Right ventricle myocardium inferior (tissue), 1 donor: ENCODE measurements around the gene COBLL1. TPM values are rescaled to one million over a fixed set of nuclear protein-coding genes. Genes with fewer than 3 reads are reported as not detected.
A peak's percentile ranks its signal among the peaks of the same experiment; 100 is the strongest.
"Not testable (repeated sequence)": the region's sequence is repeated elsewhere in the genome, so short reads cannot be mapped to it uniquely, and the experiment has no call there.

Experiments used
- ATAC-seq: fragments of 200-7000 bp; cut with Tn5 transposase; one replicate; pipeline ENCODE4 v1.9.1; 2020; ENCODE audit warnings: mild to moderate bottlenecking, moderate library complexity
- DNase-seq: peaks from one replicate; pipeline ENCODE4 v3.0.0; 2021; ENCODE audit errors: missing footprints
- intact Hi-C: fragments of 100-400 bp; cut with DNase I; formaldehyde crosslinking; loops from one replicate; pipeline ENCODE4 v1.11.0; 2022
- total RNA-seq: library from RNA; stranded (reverse); fragmentation: NEBNext Ultra II Directional; extraction: Animal tissue kit (Norgen Biotek cat#: 25700); gene quantifications from one replicate; pipeline ENCODE4 v1.2.1, GENCODE V29; 2021
- donor health status: DM: no; HTN: yes; CAD: no; lungs with severe emphysema.

Gene COBLL1
- total RNA-seq, 1 donor from 2014 or later, result 15.2 TPM

DNA sequence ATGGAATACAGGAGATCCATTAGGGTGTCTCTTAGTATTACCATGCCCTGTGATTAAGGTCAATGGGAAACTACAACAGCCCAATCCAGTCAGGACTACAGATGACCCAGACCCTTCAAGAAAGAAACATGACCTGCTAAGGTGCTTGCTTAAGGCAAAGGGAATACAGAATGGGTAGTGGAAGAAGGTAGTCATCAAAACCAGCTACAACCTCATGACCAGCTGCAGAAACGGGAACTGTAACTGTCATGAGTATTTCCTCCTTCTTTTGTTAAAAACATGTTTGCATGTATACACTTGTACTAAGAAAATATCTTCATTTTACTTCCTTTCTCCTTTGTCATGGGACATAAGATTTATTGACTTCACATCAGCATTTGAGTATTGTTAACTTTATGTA, 24.8 kb upstream of the COBLL1 start:
- intact Hi-C loops, result not testable (repeated sequence)

DNA sequence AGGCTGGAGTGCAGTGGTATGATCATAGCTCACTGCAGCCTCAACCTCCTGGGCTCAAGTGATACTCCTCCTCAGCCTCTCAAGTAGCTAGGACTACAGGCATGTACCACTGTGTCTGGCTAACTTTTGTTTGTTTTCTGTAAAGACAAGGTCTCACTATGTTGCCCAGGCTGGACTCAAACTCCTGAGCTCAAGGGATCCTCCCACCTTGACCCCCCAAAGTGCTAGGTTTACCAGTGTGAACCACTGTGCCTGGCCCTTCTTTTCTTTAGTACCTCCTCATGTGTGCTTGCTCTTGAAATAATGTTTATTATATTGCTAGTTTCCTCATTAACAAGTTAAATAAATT, 19.0 kb upstream of the COBLL1 start:
- DNase-seq (no peak), ATAC-seq (no peak)
- intact Hi-C loops, result no loop called here

More for the DNA sequence above, 24.8 kb upstream of the COBLL1 start:
- not testable (repeated sequence) for DNase-seq, ATAC-seq

DNA sequence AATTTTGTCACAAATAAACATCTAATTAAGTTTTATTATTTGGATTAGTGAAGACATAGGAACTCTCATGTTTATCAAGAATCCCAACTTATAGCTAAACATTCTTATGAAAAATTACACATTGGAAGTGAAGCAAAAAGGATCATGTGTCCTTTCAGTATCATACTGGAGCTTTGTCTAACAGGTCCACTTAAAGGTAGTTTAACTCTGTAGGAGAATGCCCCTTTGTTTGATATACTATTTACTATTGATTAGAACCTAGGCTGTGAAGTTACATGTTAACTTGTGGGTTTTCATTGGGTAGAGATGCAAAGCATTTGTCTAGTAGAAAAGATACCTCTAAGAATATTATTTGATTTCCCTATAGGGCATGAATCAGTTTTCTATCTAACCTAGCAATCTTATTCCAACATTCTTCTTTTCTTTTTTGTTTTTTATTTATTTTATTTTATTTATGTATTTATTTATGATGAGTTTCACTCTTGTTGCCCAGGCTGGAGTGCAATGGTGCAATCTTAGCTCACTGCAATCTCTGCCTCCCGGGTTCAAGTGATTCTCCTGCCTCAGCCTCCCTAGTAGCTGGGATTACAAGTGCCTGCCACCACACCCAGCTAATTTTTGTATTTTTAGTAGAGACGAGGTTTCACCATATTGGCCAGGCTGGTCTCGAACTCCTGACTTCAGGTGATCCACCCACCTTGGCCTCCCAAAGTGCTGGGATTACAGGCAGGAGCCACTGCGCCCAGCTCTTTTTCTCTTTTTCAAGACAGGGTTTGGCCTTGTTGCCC, 18.5 kb upstream of the COBLL1 start:
- DNase-seq, intact Hi-C loops, ATAC-seq: not testable (repeated sequence)

DNA sequence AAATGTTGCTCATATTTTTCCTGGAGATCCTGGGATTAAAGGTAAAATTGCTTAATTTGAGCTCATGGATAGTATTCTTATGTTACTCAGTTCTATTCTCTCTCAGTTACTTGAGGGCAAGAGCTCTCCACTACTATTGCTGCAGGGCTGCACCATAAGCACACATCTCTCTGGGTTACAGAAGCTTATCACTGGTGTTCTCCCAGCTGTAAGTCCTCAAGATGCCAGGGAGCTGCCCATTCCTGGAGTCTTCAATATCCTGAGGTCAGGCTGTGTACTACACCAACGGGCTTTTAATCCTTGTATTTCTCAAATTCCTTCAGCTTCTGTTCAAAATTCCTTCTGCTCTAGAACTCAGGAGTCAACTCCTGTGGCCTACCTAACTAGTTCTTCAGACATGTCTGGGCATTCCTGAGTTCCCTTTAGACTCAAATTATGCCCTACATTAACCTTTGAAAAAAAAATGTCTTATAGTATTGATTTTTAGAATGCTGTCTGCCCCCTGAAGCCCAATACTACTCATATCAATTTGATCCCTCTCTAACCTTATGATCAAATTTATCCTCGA, 17.7 kb upstream of the COBLL1 start:
- intact Hi-C loops, result no loop called here
- DNase-seq (no peak), ATAC-seq (no peak)

DNA sequence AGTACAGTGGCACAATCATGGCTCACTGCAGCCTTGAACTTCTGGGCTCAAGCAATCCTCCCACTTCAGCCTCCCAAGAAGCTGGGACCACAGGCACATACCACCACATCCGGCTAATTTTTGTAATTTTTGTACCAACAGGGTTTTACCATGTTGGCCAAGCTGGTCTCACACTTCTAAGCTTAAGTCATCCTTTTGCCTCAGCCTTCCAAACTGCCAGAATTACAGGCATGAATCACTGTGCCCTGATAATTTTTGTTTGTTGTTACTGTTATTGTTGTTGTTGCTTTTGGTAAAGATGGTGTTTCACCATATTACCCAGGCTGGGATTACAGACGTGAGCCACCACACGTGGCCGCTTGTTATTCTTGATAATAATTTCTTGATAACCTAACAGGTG, 10.5 kb upstream of the COBLL1 start:
- DNase-seq, result no peak
- intact Hi-C loops, result no loop called here
- ATAC-seq, result no peak

DNA sequence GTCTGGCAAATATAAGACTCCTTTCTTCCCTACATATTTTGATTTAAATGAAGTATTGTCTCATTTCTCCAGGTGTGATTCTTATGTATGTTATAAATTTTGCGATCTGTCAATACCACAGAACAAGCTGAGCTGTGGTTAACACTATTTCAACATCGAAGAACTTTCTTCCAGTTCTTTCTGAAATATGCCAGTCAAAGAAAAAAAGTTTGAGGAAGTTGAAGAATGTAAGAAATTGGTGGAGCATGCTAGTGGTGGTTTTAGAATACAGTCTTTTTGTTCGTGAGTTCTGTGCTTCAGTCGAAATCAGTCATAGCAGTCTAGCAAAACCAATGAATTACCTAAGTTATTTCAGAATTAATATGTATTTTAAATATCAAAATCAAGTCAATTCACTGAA, 8.6 kb upstream of the COBLL1 start:
- ATAC-seq (no peak), DNase-seq (no peak)
- intact Hi-C loops, result no loop called here

DNA sequence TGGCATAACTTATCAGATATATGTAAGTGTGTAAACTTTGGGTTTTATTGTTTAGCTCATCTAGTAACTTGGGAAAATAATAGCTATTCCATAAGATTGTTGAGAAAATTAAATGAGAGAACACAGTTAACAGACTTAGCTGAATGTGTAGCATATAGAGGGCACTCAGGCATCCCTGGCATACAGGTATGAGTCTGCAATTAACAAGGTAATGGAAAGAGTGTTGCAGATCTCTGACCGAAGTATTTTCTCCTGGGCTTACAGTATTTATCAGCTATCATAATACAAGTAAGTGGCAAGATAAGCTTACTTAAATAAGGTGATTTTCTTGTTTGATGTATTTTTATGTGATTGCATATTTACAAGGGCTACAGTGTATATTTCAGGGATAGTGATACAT, 7.9 kb upstream of the COBLL1 start:
- DNase-seq, result no peak
- ATAC-seq, result no peak
- intact Hi-C loops, result no loop called here

DNA sequence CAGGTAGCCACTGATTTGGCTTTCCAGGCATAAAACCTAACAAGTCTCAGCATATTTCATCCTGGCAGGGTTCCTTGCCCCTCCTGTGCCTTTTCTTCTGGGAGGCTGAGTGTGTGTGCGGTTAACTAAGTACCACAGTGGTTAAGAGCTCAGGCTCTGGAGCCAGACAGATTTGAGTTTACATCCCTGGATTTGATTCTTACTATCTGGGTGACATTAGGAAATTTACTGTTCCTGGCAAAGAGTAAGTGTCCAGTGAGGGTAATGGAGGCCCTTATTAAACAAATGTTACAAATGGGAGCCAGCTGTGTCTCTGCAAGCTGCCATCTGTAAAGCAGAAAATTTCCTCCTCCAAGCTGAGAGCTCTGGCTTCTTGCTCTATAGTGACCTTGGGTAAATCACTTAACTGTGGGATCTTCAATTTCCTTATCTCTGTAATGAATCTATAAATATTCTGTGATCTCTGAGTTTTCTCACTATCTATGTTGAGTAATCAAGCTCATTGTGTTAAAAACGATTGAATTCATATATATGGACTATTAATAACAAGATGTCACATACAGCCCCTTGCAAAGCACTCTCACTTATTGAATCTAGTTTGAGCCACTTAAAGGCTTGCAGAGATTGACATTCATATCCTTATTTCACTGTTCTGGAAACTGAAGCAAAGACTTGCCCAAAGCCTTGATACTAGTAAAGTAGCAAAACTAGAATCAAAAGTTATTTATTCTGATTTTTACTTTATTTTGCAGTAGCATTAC, 6.5 kb upstream of the COBLL1 start:
- DNase-seq (no peak), ATAC-seq (no peak)
- intact Hi-C loops, result no loop called here

DNA sequence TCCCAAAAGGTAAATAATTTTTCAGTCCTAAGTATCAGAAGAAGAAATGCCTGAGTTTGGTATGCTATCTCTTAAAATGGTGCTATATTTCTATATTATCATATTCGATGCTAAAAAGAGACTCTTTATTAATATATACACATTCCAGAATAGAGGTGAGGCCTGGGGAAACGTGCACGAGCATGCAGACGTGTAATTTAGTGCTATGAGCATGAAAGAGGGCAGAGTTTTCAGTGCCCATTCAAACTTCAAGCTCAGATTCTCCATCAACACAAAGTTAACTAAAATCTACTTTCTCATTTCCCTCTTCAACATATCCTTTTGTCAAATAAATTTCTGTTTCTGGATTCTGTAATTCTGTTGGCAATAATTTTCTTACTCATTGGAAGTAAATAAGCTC, 5.7 kb upstream of the COBLL1 start:
- ATAC-seq, result no peak
- intact Hi-C loops, result no loop called here

DNA sequence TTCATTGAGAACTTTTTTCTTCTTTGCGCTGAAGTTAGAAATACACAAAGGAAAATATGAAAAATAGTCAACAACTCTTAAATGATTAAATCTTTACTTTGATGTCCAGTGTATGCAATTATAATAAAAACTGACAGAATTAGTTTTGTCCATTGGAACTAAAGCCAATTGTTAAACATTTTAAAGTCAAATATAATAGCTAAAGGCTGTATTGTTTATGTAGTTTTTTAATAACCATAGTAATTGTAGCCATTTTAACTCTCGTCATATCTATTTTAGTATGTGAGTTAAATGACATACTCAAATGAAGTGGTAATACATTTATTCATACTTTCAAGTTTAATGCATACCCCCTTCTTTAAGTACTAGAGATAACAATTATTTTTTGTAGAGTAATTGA, 4.7 kb upstream of the COBLL1 start:
- intact Hi-C loops, result no loop called here
- DNase-seq (no peak), ATAC-seq (no peak)

More for the DNA sequence above, 5.7 kb upstream of the COBLL1 start:
- no peak for DNase-seq

DNA sequence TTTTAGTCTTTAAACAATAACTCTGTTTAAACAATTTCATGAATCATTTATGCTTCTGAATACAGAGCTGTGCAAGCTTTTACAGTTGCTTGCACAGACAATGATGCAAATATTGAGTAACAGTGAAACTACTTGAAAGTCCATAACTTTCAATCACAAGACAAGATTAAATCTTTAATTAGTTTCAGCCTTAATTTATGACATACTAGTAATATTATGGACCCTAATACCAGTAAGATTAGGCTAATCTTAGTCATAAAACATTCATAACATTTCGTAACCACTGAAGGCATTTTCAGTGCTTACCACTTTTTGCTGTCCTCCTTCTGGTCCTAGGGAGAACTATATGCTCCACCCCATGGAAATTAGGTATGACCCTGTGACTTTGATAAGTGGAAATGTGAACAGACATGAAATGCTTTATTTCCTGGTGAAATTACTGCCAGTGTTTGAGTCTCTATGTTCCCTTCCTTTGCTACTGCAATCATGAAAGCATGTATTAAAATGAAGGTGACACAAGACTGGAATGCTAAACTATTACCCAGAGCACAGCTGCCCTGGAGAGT, 1.8 kb upstream of the COBLL1 start:
- ATAC-seq (no peak), DNase-seq (no peak)
- intact Hi-C loops, result loop anchor here (5.0 kb wide), 2 partner anchors 61 to 281 kb away; no protein-coding TSS in a partner anchor

DNA sequence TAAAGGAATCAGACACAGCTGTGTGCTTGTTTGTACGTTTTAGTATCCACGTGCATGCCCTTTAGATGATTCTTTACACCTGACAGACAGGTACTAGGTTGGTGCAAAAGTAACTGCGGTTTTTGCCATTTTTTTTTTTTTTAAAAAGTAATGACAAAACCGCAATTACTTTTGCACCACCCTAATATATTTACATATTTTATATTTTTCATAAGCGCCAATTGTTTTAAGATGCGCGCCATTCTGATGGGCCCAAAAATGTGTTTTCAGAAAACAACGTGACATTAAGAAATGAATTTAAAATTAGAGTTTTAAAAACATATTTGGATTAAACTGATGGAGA, 972 bp upstream of the COBLL1 start:
- intact Hi-C loops, result loop anchor here (5.0 kb wide), 2 partner anchors 60 to 280 kb away; no protein-coding TSS in a partner anchor
- DNase-seq, result no peak
- ATAC-seq, result no peak

DNA sequence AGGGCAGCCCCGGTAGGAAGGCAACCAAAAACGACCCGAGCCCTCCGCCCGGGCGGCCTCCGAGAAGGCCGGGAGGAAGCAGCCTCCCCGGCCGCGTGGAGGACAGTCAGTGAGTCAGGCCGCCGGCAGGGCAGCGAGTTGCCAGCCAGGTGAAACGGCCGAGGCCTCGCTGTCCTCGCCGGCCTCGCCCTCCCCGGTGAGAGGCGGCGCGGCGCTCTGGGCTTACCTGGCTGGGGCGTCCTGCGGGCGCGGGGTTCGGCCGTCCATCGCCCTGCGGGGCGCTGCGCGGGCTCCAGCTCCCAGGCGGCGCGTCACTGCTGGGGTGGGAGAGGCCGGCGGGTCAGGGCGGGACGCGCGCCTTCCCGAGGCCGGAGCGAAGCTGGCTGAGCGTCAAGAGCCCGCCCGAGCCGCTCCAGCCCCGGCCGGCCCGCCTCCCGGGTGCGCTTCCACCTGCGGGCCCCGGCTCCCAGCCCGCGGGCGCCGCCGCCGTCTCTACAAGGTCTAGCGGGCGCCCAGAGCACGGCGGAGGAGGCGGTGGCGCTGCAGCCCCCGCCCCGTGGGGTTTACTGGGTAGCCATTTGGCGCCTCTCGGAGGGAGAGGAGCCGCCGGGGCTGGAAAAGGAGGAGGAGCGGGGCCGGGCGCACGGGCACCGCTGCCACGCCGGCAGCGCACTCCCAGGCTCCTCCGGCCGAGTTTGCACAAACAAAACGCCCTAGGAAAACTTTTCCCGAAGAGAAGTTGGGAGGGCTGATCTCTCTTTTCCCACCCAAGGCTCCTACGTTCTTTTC, 499 bp downstream of the COBLL1 start:
- DNase-seq (peak; percentile 89), ATAC-seq (peak; percentile 92)
- intact Hi-C loops, result loop anchor here (2.0 to 5.0 kb wide), 4 partner anchors 59 to 279 kb away; no protein-coding TSS in a partner anchor

DNA sequence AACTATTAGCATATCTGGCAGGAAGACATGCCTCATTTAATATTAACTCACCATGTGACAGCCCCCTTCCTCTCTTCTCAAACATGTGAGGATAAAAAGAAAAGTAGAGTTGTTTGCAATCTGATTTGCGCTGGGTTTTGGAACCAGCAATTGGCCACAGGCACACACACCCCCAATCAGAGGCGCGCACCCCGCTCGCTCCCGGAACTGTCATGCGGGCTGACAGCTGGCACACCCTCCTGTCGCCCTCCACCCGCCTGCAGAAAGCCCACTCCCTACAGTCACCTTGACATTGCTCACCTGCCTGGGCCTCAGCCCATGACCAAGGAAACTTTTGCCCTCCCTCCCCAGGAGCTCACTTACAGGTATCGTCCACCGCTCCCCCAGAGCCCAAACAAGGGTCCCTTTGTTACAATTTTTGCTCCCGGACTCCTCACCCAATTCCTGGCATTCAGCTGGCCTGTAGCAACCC, 1.1 kb downstream of the COBLL1 start:
- peak; percentile 20 for ATAC-seq
- intact Hi-C loops, result loop anchor here (2.0 to 5.0 kb wide), 4 partner anchors 58 to 278 kb away; no protein-coding TSS in a partner anchor
- peak; percentile 70 for DNase-seq

DNA sequence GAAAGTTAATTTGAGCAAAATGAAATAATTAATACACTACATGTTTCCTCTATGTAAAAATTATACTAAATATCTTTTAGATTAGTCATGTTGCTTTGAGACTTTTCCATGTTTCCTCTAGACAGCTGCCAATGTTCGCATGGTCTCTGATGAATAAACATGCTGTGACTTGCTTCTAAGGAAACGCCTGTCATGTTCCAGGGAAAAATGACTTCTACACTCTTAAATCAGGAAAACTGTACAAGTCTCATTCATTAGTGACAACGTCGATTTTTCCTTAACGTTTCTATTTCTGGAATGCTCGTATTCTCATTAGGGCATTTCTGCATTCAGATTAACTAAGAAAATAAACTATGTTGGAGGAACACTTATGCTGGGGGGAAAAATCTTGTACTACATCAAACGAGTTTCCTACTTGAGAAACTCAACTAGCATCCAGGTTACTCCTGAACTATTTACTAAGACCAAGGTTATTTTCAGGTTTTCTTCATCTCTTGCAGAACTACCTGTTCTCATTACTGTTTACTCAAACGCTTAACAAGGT, 1.6 kb downstream of the COBLL1 start:
- intact Hi-C loops, result loop anchor here (2.0 to 5.0 kb wide), 4 partner anchors 58 to 278 kb away; no protein-coding TSS in a partner anchor
- DNase-seq, result no peak
- no peak for ATAC-seq

DNA sequence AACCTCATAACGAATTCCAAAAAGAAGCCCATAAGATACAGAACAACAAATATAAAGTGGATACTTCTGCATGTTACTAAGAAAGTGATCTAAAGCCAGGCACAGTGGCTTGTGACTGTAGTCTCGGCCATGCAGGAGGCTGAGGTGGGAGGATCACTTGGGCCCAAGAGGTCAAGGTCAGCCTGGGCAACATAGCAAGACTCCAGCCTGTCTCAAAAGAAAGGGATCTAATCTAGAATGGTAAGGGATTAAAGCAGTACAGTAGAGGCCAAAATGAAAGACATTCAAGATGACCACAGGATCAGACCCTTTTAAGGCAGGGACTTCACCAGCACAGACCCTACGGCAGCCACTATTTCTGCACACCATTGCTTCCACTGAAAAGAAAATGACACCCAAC, 3.8 kb downstream of the COBLL1 start:
- no peak for DNase-seq
- intact Hi-C loops, result no loop called here
- ATAC-seq, result no peak

DNA sequence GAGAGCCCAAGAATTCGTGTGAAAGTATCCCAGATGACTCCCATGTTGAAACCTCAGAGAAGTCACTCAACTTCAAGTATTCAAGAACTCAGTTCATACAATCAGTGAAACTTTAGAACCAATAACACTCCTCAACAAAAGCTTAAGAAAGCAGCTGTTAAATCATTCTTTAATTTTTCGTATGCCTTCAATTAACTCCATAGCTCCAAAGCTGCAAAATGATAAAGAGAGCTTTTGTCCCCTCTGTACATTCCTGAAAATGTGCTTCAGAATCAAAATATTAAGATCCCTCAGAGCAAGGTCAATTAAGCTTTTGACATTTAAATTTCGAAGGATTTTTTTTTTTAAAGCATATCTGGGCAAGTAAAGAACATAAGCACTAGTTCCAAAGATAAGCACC, 4.7 kb downstream of the COBLL1 start:
- intact Hi-C loops, result no loop called here
- ATAC-seq (no peak), DNase-seq (no peak)

DNA sequence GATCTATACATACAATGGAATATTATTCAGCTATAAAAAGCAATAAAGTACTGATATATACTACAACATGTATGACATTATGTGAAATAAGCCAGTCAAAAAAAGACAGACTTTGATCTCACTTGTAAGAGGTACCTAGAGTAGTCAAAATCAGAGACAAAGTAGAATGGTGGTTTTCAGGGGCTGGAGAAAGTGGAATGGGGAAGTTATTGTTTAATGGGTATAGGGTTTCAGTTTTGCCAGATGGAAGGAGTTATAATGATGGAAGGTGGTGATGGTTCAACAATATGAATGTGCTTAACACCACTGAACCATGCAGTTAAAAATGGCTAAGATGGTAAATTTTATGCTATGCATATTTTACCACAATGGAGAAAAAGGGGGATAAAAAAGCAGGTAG, 6.3 kb downstream of the COBLL1 start:
- ATAC-seq, result no peak
- intact Hi-C loops, result no loop called here
- DNase-seq, result no peak
